ENCODE data around the gene SUDS3.

Gene SUDS3

DNA sequence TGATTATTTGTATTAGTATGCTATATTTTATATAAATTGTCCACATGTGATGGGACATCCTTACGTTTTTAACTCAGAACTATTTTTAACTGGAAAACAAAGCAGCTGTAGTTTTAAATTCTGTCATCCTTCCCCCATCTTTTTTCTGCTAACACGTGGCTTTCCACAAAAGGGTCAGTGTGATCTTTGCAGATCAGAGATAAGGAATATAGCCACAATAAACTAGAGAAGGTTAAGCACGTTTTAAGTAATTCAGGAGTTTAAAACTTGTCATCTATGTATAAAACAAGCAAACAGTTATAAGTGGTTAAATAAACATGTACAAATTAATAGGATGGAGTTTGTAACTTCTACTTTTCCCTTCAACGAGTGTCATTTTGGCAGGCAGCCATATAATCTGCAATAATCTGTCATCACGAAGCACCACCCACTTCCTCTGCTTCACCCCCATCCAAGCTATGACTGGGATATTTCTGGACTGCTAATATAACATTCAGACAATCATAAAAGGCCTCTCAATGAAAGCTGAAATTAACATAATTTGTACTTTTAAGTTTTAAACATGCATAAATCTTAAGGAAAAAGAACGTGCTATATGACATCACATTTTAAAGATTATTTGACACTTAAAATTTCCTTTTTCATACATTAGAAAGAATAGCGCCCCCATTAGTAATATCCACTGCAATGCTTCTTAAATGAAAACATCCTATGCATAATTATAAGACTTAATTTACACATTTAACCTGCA lies 18.9 kb upstream of the SUDS3 start:
- DNase-seq = peak; percentile 77

DNA sequence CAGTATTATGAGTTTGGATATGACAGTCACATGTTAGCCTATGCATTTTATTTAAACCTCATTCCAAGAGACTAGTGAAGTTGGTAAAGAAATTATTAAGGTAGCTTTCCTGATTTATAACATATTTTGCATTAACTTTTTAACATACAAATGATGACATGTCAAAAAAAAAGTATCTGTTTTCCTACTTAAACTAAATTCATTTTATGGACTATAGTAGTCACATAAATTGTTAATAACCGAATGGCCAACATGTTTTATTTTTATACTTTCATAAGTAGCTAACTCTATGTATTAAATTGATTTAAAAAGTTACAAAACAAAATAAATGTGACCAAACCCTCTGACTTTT lies 18.4 kb upstream of the SUDS3 start:
- no peak for DNase-seq

DNA sequence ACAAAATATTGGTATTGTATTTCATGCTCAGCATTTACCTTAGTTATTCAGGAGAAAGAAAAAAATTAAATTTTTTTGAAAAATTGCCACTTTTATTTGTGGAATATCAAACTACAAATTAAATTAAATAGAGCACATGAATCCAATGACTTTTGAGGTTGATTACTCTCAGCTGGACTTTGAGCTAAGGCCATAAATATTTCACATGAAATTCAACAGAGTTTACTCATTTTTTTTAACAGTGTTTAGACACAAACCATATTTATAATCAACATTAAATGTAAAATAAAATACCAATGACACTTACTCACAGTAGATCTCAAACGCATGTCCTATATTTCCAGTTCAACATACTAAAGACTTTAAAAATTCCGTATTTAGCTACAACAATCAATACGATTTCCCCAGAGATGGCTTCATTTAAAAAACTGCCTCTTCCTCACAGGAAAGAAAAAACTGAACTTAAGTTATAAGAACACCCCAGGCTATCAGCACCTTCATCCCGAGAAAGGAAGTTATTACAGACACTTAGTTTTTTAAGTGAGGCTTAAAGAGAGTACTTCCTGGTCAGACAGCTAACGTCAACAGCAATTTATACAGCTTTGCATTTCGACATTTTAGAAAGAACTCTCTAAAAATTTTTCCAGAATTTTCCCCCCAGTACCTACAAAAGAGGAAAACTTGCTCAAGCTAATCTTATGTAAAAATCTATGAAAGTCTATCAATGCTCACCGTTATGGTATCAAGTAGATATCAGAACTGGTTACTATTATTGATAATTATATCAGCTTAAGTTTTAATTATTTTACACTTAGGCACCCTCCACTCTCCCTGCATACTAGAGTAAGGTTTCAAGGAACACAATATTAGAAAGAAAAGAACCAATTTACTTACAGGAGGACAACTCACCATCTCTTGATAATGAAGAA lies 17.5 kb upstream of the SUDS3 start:
- peak; percentile 59 for DNase-seq

DNA sequence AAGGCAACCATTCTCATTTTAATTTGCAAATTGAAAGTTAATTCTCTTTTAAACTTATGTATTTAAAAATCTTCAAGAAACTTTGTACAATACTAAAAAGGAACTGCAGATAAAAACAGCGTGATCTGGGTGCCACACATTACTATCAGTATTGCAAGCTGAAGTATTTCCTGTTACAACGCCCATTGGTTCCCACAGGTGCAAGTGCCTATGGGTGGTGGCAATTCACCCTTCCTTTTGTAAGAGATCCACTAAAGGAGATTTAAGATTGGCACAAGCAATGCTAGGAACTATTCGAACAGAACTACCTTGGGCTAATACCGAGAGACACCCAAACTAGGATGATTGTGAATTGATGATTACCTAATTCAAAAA lies 16.8 kb upstream of the SUDS3 start:
- peak; percentile 59 for DNase-seq

DNA sequence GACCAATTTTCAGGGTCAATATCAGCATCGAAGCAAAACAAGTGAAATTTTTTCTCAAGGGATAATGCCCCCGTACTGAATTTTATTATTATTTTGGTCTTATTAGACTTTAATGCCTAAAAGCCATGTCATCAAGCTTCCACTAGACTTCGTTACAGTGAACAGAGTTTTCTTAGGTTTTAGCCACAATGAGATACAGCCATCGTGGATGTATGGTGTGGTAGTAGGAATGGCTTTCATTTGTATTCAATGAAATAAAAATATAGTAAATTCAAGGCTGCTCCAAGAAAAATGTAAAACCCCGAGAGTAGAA lies 15.3 kb upstream of the SUDS3 start:
- no peak for DNase-seq

DNA sequence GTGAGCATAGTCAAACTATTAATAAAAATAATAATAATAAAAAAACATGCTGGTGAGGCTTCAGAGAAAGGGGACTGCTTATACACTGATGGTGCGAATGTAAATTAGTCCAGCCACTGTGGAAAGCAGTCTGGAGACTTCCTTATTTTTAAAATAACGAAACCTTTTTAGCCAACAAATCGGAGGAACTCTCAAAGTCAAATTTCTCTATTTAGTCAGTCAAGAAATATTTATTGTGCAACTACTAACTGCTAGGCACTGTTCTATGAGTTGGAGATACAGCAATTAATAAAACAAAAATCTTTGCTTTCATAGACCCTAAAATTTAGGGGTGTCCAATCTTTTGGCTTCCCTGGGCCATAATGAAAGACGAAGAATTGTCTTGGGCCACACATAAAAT lies 14.5 kb upstream of the SUDS3 start:
- no peak for DNase-seq

DNA sequence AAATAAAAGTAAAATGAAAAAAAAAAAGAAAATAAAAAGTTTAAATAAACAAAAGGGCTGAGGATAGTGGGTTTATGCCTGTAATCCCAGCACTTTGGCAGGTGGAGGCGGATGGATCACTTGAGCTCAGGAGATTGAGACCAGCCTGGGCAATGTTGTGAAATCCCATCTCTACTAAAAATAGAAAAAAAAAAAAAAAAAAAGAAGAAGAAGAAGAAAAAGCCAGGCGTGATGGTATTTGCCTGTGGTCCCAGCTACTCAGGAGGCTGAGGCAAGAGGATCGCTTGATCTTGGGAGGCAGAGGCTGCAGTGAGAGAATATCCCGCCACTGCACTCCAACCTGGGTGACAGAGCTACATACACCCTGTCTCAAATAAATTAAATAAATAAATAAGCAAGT lies 7.5 kb upstream of the SUDS3 start:
- no peak for DNase-seq

DNA sequence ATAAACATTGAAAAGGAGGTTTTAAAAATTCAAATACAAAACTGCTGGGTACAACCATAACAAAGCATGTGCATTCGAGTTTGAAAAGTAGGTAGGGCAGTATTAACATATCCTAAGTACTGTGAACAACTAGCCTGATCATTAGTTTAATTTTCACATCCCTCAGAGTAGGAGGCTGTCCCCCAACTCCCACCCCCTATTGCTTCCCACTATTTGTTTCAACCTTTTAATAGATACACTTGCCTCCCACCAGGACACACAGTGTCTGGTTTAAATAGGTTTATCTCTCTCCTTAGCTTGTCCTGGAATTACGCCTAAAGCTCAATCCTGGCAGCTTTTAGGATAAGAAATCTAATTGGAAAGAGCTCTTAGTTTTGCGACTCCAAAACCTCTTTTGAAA lies 5.8 kb upstream of the SUDS3 start:
- DNase-seq = no peak

DNA sequence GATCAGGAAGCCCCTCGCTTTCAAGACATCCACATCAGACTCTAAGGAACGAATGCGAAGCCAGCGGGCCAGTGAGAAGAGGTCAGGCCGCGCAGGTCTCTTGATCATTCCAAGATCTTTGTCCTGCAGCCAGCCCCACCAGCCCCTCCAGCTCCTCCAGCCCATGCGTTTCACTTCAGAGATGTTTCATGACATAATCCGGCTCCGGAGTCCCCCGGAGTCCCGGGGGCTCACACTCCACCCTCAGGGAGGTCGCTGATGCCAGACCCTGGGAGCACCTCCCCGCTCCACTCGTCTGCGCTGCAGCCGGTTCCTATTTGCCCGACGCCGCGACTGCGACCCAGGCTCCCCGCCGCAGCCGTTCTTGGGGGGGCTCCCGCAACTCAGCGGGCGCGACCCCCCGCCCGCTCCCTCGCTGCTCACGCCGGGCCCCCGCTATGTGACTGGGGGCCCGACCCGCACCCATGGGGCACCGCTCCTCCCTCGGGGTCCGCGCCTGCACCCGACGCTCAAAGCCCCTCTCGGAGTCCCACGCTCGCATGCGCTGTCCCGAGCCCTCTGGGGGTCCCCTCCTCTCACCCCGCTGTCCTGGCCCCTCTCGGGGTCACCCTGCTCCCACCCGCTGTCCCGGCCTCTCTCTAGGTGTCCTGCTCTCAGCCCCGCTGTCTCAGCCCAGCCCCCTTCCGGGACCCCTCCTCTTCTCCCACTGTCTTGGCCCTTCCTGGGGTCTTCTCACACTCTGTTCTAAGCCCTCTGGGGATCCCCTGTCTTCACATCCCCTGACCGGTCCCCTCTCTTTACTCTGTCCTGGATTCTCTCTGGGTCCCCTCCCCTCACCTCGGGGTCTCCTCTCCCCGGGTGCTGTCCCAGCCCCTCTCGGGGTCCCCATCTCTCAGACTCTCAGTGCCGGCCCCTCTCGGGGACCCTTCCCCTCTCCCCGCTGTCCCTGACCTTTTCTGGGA lies 4.8 kb upstream of the SUDS3 start:
- no peak for DNase-seq

DNA sequence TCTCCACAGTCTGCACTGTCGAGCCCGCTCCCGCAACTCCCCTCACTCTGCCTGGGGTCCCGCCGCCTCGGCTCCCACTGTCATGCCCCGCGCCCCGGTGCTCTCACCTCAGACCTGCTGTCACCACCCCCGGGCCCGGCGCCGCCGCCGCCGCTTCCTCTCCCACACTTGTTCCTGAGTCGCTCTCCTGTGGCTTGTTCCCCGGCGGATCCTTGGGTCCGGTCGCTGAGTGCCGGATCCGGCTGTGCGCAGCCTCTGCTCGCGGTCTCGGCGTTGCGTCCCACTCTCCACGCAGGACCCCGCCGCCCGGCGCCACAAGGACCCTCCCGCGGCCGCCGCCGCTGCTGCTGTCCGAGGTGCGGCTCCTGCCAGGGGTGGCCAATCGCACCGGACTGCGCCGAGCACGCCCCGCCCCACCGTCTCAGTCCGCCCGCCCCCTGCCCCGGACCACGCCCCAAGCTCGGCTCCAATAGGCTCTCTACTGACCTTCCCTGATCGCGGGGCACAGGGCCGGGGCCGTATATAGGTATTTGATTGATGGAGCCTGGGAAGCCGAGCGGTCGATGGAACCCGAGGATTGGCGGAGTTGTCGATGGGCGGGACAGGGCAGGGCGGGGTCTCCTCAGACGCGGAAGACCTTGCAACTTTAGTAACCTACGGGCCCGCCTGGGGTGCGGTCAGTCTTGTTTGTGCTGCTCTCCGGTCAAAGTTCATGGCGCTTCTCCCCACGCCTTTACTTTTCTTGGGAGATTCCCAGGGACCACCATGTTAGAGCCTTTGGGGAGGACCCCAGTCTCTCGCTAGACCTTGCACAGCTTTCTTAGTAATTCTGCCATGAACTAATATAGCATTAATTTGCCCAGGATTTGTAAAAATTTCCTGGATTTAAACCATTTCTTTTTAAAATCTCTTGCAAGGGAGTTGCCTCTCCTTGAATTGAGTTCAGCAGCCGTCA lies 3.5 kb upstream of the SUDS3 start, which contains the start of gene TAOK3:
Gene TAOK3 (minus strand): TSS at position 367 of the 955 bp plus-strand sequence. CDS start 117,340 bp downstream, outside the sequence.
- DNase-seq = peak; percentile 99

DNA sequence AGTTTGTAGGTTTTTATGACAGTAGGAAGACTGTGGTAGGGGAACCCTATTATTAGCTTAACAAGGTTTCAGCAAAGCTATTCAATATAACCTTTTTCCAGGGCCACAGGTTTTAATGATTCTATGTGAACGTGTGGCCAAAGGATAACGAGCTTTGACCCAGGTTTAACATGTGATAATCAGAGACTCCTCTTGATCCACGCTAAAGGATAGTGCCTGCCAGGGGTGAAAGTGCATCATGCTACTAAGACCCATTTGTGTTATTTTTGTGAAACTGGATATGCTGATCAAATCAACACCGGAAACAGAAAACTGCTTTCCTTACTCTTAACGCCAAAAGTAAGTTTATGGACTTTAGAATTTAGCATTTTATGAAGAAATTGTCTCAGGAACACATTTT lies 2.7 kb upstream of the SUDS3 start:
- no peak for DNase-seq

DNA sequence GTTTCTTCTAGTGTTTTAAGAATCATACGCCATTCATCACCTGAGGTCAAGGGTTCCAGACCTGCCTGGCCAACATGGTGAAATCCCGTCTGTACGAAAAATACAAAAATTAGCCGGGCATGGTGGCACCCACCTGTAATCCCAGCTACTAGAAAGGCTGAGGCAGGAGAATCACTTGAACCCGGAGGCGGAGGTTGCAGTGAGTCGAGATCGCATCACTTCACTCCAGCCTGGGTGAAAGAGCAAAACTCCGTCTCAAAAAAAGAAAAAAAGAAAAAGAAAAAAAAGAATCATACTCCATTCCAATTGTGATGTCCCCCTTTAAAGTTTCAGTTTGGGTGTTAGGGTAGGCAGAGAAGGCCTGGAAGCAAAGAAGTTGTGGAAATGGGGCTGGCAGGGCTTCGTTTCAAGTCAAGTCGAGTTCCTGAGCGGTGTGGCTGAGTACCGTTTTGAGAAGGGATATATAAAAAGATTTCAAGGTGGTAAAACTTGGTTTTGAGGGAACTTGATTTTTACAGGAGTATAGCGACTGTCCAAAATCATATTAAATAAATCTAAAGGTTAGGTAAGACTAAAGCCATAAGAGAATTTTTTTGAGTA lies 2.1 kb upstream of the SUDS3 start:
- no peak for DNase-seq

DNA sequence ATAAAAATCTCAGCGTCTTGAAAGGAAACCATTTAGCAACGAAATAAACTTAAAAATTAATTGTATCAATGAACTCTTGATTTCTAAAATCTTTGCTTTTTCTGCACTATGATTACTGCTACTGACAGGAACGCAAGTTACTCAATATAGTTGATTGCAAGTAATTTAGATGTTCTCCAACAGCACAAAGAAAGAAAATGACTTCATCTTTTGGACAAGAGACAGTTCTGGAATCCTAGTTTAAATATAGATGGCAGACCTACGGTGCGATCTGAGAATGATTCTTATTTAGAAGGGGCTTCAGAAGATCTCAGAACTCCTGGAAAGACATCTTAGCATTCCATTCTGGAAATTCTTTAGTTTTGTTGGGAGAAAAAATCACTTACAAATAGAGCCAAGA lies 1.4 kb upstream of the SUDS3 start:
- no peak for DNase-seq

DNA sequence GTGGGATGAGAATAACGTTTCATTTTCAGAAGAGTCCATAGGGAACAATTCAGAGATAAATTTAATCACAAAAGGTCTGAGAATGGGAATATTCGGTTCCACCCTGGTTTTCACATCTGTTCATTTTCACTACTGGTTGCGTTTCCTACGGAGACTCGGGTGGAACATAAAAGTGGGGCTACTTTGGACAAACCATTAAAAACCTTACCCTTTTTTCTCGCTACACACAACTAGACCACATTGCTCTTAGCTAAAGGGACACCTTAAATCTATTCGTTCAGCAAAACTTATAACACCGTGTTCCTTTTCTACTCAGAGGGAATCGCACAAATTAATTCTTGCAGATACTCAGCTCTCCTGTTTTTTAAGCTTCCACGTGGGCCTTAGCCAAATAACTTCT lies 1.0 kb upstream of the SUDS3 start:
- DNase-seq = no peak

DNA sequence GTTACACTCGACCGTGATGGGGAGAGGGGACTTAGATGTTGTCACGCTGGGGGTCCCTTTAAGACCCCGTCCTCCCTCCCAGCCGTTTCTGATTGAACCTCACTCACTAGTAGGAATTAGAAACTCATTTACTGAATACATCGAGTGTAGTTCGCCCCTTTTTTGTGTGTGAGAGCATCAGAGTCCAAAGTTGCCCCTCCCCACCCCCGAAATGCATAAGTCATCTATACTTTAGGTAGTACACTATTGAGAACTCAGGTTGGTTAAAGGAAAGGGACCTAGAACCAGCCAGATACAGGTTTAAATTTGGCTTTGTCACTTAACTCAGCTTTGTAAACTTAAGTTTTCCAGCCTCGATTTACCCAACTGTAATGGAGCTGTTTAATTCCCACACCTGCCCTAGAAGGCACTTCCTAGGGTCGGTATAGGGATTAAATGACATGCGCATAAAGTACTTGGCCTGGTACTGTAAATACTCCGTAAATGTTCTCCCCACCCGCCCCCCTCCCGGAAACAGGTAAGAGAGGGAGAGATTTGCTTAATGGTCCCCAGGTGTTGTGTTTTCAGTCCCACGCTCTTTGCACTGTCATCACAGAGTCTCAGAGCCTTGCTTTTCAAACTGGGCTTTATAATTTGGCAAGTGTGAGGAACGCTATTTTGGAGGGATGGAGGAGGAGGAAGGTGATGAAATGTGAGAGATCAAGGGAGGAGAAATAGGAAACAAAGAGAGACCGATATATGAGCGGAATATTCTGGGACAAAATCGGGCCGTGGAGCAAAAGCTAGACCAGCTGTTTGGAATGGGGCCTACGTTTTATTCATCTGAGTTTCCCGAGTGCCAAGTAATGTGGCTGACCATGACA lies 897 bp downstream of the SUDS3 start:
- DNase-seq = no peak

DNA sequence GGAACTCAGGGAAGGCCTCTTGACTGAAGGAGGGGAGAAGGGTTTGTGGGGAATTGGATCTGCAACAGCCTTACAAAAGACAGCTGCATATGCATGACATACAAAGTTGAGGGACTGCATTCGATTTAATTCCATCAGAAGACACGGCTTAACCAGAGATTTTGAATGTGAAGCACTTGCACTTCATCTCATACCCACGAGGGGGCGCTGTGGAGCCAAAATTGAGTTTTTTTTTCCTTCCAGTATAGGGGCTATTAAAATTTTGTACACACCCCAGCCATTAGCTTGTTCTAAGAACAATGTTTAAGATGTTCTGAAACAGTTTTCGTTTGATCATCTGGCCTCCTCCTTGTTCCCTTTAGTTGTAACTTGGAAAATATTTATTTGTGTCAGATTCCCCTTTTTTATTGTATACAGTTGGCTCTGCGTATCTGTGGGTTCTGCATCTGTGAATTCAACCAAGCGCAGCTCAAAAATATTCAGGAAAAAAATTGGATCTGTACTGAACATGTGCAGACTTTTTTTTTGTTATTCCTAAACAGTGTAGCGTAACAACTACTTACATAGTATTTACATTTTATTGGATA lies 1.6 kb downstream of the SUDS3 start:
- DNase-seq = peak; percentile 73

DNA sequence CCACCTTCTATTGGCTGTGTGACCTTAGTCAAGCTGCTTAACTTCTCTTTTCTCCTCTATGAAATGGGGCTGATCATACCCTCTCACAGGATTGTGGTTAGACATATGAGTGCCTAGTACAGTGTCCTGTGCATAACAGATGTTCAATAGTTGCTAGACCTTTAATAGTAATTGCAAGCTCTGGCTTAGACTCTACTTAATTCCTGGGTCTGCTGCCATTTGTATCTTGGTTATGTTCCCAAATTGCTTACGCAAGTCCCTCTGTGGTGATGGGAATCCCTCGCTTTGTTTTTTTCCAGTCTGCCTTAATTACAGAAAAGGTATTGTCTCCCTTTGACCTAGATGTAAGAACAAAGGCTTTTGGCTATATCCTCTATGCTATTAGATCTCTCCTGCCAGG lies 15.1 kb downstream of the SUDS3 start:
- no peak for DNase-seq

DNA sequence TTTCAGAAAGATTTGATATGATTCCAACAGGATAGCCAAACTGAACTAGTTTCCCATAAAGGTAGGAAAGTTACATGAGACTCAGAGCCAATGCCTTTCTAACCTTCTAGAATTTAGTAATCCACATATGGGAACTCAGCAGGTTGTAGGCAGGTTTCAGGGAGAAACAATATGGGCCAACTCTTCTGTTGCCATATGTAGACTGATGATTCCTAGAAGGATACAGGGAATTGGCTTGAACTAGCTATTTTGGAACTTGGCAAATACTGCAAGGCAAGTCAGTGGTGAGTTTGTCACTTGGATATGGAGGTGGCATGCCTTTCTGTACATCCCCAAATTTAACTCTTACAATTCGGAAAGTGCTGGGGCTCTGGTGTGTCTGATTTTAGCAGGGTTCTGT lies 15.5 kb downstream of the SUDS3 start:
- DNase-seq = no peak

DNA sequence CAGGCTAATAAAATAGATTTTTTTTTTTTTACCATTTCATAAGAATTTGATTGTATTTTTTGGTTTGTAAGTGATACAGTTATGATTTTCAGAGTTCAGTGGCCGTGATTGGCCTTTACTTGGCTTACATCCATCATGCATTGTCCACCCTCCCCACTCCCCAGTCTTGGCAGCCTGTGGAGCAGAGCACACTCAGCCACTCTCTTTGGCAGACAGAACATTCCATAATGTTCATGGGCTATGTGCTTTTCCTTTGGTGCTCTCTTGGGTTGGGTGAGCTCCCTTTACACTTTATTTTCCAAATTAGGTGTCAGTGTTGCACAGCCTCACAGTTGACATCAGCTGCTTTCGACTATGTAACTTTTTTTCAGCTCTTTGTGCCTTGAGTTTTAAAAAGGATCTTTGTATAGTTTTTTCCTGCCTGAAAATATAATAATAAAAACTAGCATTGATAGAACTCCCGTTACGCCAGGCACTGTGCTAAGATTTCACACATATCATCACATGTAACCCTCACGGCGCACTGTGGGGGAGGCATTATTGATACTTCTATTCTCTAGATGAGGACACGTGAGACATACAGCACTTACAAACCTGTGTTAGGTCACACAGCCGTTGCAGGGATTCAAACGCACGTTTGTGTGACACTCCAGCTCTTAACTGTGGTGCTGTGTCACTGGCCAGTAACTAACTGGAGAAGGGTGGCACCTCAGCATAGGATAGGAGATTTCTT lies 21.5 kb downstream of the SUDS3 start:
- DNase-seq = no peak

DNA sequence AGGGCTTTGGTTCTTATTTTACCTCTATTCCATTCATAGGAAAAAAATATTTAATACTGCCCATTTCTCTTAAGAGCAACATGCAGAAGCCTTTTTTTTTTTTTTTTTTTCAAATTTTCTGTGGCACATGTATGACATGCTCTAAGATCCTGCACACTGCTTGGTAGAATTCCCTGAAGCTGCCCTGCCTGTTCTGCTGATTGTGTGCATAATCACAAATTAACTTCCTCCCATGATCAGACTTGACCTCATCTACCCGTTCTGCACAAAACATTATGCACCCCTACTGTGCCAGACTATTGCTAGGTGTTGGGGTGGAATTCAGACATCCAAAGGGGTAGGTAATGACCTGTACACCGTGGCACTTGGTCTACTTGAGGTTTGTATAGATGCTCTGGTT lies 22.2 kb downstream of the SUDS3 start:
- DNase-seq = no peak

Data from activated CD4-positive, alpha-beta T cell treated with anti-CD3 and anti-CD28 coated beads, Interleukin-2, amount 50 U/mL, for 16 hours (primary cell).